Fibroblast of villous mesenchyme (primary cell): Measurements from ENCODE around the gene CAPN8. TPM values are rescaled to one million over a fixed set of nuclear protein-coding genes. Genes with fewer than 3 reads are reported as not detected.

Source experiments
- DNase-seq: peaks from one replicate; pipeline ENCODE4 v3.0.0-alpha.2; 2010; ENCODE audit warnings: low read depth
- H3K4me3 ChIP-seq: 2 replicates; pipeline ENCODE4 v1.5.1; 2011; ENCODE audit warnings: low read depth, mild to moderate bottlenecking, low read length
- small RNA-seq: library from RNA; depleted of rRNA; stranded (forward); fragments of <200 nt; gene quantifications from one replicate; pipeline ENCODE3, GENCODE V24; 2012
- total RNA-seq: library from RNA; depleted of rRNA; stranded (reverse); fragments of >200 nt; gene quantifications from 2 replicates; pipeline ENCODE4 v1.2.3, GENCODE V29; 2012
- TF ChIP-seq, protein P1 (sequence below): IDR thresholded peaks from 2 replicates; pipeline ENCODE4 v1.5.1; 2012; ENCODE audit warnings: low read depth, mild to moderate bottlenecking, low read length; ENCODE audit not compliant: insufficient read depth

The CAPN8 gene
- total RNA-seq, 1 donor = not detected

DNA sequence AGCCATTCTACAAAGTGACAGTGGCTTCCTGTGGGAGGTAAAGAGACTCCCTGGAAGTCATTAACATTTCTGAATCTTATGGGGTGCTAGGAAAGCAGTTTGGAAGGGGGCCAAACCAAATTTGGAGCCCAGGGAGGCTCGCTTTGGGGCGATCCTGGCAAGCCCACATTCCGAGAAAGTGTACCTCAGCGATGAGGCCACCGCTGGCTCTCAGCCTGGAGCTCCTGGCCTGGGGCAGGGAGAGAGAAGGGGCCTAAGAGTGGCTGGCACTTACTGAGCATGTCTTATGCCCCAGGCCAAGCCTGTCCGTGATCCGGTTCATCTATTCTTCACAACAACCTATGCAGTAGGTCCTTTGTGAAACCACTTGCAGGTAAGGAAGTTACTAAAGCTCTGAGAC is 173.5 kb downstream of the CAPN8 start:
- no peak overlapping the region for H3K4me3 ChIP-seq
- no peak for DNase-seq
- TF ChIP-seq, protein P1, sequence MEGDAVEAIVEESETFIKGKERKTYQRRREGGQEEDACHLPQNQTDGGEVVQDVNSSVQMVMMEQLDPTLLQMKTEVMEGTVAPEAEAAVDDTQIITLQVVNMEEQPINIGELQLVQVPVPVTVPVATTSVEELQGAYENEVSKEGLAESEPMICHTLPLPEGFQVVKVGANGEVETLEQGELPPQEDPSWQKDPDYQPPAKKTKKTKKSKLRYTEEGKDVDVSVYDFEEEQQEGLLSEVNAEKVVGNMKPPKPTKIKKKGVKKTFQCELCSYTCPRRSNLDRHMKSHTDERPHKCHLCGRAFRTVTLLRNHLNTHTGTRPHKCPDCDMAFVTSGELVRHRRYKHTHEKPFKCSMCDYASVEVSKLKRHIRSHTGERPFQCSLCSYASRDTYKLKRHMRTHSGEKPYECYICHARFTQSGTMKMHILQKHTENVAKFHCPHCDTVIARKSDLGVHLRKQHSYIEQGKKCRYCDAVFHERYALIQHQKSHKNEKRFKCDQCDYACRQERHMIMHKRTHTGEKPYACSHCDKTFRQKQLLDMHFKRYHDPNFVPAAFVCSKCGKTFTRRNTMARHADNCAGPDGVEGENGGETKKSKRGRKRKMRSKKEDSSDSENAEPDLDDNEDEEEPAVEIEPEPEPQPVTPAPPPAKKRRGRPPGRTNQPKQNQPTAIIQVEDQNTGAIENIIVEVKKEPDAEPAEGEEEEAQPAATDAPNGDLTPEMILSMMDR = no peak

Small RNA genes lying within 50 kb of the gene (small RNA-seq; reads per million reads assigned to genes)
- gene RNU6-1248P = not detected
- not detected for gene SNRPEP10

Other genes starting within 250 kb of the CAPN8 start
- gene CAPN2, start 46.8 kb upstream of the CAPN8 start, total RNA-seq = 408 and 512 TPM in 2 replicates
- gene TP53BP2, start 180.2 kb upstream of the CAPN8 start, total RNA-seq = 32.2 and 38.0 TPM in 2 replicates